DMS79 treated with DMSO at 0.1 percent for 48 hours (cell line): Measurements from ENCODE around the gene FERMT2.
A peak's percentile ranks its signal among the peaks of the same experiment; 100 is the strongest.
"Not testable (repeated sequence)": the region's sequence is repeated elsewhere in the genome, so short reads cannot be mapped to it uniquely, and the experiment has no call there.

Experiments used
- DNase-seq: peaks from one replicate; lab custom pipeline; 2025; lab: John Stamatoyannopoulos, UW

The FERMT2 gene

DNA sequence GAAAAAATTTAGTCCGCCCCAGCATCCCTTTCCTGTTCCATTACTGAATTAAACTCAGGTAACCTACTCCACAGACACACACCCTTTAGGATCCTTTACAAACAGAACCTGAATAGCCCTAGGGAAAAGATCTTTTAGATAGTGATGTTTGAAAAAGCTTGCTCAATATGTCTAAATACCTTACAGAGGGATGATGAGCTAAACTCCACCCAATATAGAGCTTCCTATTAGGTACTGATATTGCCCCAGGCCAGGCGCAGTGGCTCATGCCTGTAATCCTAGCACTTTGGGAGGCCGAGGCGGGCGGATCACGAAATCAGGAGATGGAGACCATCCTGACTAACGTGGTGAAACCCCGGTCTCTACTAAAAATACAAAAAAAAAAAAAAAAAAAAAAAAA lies 50.1 kb downstream of the FERMT2 start:
- DNase-seq: no peak

DNA sequence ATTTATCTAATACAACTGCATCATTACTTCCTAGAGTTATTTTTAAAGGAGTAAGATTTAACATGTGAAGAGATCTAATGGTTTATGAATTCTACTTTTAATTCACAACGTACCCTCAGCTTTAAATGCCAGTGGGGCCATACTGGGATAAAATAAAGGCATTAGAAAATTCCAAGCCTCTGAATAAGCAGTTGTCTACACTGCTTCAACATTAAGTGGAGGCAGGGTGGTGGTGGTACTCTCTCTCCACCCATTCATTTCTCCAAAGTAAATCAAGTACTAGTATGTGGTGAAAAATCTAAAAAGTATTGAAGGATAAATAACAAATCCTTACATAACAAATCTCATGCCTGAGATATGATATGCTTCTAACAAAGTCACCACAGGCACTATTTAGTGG lies 52.4 kb downstream of the FERMT2 start:
- no peak for DNase-seq

DNA sequence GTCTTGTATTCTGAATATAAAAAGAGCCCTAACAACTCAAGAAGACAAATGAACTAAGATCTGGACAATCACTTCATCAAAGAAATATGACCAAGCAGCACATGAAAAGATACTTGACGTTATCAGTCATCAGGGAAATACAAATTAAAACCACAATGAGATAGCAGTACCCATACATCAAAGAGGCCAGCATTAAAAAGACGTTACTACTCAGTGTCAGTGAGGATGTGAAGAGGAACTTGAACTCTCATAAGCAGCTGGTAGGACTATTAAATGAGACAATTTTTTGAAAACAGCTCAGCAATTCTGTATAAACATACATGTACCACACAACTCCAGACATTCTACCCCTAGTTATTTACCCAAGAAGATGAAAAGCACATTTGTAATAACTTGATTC lies 55.9 kb downstream of the FERMT2 start:
- DNase-seq: peak; percentile 23

DNA sequence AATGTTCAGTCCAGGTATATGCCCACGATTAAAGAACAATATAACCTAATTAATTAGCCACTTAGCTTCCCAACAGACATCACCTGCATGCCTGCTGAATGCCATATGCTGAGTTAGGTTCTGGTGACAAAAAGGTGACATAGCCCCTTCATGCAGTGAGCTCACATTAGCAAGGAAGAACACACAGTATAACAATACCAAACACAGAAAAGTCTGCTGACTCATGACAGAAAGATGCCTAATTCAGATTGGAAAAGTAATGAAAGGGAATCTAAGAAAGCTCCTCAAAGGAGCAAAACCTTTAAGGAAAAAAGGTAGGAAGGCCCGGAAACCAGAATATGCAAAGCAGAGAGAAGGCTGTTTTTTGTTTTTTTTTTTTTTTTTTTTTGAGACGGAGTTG lies 59.0 kb downstream of the FERMT2 start:
- DNase-seq: no peak

DNA sequence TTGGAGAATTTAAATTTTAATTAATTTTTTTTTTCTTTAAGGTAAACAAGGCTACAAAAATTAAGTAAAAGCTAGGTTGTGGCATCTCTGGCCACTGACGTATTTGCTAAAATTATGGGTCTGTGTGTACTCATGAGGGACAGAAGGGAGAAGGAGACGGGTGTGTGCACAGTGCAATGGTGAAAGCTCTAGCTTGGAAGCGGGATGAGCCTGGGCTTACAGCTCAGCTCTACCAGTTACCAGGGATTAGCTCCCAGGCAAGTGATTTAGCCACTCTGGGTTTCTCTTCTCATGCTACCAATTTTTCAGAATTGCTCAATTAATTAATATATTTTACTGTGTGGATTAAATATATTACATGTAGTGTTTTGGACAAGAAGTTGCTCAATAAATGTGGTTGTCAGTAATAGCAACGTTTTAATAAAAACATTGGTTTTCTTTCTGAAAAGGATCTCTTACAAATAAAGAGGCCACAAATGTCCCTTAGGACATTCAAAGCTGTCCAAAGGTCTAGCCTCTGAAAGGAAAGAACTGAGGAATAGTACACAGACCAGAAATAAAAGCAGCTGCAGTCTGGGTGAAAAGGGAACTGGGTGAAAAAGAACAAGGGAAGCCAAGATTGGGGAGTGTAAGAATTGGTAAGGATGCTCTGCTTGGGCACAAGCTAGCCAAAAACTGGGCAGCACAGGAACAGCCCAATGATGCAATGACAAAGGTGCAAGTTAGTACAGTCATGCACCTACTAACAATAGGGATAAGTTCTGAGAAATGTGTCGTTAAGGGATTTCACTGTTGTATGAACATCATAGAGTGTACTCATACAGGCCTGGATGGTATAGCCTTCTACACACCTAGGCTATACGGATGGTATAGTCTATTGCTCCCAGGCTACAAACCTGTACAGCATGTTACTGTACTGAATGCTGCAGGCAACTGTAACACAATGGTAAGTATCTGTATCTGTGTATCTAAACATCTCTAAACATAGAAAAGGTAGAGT lies 61.7 kb downstream of the FERMT2 start:
- no peak for DNase-seq

DNA sequence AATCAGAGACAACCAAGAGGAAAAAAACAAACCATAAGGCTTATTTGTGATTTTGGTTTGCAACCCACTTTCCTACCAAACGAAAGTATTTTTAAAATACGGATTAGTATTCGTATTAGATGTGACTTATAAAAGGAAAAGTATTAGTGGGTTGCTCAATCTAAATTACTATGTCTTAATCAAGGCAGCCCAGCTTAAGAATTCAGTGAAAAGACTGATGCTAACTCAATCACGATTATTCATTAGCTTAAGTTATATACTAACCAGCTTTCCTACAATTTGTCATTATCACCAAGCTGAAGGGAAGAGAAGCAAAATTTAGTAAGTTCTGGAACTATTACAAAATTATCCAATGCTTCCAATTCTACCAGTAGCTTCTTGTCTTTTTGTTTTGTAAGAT lies 62.7 kb downstream of the FERMT2 start:
- no peak for DNase-seq

DNA sequence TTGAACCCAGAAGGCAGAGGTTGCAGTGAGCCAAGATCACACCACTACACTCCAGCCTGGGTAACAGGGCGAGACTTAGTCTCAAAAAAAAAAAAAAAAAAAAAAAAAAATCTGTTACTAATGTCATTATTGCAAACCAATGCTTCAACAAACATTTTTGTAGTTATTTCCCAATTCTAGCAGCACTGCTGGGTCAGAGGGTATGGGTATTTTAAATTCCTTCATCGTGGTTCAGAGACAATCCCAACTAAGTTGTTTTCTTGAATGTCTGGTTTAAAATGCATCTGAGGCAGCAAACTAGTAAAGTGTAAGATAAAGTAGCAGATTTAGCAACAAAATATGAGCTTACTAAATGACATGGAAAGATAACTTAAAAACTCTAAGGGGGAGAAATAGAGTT lies 65.6 kb downstream of the FERMT2 start:
- DNase-seq: no peak

DNA sequence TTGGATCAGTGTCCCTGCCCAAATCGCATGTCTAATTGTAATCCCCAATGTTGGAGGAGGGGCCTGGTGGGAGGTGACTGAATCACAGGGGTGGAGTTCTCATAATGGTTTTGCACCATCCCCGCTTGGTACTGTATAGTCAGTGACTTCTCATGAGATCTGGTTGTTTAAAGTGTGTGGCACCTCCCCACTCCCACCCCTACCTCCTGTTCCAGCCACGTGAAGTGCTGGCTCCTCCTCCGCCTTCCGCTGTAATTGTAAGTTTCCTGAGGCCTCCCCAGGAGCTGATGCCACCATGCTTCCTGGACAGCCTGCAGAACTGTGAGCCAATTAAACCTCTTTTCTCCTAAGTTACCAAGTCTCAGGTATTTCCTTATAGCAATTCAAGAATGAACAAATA lies 67.2 kb downstream of the FERMT2 start:
- DNase-seq: no peak

DNA sequence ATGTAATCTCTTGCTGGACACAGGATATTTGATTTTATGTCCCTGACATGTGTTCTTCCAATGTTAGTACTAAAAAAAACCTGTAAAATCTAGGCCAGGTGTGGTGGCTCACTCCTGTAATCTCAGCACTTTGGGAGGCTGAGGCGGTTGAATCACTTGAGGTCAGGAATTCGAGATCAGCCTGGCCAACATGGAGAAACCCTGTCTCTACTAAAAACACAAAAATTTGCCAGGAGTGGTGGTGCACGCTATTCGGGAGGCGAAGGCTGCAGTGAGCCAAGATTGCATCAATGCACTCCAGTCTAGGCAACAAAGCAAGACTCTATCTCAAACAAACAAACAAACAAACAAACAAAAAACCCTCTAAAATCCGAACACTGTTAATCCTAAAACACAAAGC lies 68.0 kb downstream of the FERMT2 start:
- no peak for DNase-seq

DNA sequence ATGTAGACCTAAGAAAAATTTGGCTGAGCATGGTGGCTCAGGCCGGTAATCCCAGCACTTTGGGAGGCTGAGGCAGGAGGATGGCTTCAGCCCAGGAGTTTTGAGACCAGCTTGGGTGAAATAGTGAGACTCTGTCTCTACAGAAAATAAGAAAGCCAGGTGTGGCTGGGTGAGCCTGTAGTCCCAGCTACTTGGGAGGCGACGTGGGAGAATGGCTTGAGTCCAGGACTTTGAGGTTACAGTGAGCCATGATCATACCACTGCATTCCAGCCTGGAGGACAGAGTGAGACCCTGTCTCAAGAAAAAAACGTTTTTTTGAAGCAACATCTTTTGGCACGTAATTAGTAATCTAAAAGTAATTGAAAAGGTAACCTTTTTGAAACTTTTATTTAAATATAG lies 70.9 kb downstream of the FERMT2 start:
- no peak for DNase-seq

DNA sequence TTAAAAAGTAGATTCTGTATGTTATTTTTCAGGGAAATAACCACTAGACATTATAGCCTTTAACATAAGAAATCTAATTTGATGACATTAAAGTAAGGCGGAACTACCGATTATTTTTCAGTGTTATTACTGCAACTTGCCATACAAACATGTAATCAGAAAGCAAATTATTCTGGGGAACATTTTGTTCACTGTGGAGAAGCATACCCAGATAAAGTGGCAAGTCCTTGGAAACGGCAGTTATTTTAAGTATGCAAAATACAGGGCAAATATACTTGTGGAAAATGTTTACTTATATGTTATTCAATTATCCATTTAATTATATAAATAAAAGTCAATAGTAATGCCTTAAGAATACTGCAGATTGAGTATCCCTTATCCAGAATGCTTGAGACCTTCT lies 71.9 kb downstream of the FERMT2 start:
- DNase-seq: no peak

DNA sequence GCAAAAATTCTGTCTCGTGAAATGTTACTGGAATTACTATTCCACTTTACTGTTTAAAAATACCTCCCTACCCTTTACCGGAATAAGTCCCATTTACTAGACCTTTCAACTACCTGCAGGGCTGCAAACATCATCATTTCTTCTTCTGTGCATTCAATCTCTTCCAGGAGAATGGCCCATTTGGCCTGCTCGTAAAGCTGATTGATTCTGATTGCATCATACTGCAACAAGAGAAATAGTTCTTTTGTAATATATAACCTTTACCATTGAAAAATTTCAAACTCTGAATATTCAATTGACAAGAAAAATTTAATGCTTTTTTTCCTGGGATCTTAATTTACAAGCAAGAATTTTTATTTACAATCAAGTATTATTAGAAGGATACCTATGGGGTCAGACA lies 72.4 kb downstream of the FERMT2 start:
- no peak for DNase-seq

DNA sequence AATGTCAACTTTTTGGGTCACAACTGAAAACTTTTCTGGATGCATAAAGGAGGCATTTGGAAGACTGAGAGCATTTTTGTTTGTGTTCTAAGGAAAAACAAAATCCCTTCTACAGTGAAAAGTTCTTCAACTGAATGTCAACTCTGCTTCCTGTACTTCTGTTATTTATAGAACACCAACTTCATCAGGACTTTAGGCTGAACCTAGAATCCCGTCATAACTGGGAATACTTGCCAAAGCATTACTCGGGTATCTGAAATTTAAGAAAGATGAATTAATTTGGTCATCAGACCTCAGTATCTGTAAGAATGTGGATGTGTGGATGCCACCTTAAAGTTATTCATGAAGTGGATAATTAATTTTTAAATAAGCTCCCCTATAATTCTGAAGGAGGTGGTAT lies 73.2 kb downstream of the FERMT2 start:
- DNase-seq: no peak

DNA sequence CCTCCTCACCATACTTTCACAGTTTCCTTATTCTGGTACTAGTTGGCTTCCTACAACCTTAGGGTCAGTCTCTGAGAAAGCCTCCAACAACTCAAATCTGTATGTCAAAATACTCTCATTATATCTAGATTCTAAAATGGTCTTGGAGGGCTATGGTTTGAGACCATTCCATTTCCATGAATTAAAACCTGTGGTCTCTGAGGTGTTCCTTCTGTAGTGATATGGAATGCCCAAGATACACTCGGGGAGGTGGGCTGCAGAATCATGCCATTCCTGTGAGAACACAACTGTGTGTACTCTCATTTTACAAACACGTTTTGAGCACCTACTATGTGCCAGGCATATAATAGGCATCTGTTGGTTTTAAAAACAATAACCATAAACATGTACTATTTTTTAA lies 74.0 kb downstream of the FERMT2 start:
- no peak for DNase-seq

DNA sequence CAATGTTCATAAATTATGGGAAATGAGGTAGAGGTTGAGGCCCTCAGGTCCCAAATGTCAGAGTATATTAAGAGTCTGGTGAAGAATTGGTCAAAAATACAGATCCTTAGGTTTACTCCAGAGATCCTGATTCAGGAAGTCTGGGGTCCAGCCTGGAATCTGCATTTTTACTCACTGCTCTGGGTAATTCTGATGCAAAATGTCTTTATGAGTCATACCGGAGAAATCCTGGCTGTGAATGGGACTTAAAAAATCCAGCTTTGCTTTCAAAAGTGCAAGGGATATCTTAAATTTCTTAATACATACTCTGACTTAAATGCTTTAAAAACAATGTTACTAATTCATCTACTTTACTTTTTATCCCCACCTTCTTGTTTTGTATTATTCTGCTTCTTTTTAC lies 74.5 kb downstream of the FERMT2 start:
- no peak for DNase-seq

DNA sequence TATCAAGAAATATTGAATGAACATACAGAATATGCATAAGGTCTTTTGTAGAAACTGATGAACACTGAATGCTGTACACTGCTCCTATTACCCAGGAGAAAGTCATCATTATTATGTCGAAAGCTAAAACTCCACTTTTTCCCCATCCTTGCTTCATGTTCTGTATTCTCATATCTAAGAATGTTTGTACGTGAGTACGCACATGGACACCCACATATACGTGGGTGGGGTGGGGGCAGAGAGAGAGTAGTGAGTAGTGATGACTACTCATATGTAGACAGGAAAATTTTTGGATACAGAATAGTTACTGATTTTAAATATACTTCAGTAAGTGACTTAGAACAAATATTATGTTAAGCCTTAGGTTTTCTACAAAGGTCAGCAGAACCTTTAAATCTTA lies 75.1 kb downstream of the FERMT2 start:
- DNase-seq: no peak

DNA sequence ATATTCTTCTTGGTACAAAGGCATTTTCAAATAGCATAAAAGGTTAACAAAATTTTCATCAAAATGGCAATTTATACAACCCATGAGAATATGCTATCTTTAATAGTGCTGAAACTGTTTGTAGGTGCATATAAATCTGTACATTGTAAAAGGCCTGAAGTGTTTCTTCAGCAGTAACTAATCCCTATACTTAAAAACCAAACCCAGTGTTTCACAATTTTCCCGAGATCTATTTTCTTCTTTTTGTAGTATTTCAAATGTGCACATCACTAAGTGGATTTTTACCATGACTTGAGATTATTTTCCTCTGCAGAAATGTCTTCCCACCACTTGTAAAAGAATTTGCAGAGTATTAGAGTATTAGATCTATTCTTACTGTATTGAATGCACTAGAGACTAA lies 76.5 kb downstream of the FERMT2 start:
- DNase-seq: no peak

DNA sequence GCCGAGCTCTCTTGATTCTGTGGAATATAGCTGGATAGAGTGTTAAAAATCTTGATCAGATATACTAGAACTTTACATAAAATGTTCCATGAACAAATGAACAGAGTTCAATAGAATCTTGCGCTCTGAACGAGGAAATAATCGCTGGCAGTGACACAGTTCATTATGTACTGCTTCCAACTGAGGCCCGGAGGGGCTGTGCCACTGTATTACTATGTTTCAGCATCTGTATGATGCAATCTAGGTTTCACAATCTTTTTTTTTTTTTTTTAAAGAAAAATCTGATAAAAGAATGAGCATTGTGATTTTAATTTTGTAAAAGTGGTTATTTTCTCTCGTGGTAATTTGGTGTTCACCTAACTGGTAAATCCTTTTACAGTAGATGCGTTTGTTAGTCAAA lies 77.2 kb downstream of the FERMT2 start:
- no peak for DNase-seq

DNA sequence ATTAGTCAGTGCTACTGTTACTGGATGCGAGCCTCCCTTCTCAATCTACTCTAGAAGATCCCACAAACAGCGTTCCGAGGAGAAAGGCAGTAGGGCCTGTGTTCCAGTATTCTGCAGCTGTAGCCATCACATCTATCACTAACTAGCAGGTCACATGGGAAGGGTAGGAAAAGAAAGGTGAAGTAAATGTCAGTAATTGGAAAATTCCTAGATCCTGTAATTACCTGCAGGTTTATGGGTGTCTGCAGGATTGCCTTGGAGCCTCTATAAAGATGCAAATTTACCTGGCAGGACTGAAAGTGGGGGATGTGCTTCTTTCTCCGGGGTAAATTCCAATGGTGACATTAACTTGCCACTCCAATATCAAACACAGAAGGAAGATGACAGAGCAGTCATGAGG lies 77.8 kb downstream of the FERMT2 start:
- no peak for DNase-seq

DNA sequence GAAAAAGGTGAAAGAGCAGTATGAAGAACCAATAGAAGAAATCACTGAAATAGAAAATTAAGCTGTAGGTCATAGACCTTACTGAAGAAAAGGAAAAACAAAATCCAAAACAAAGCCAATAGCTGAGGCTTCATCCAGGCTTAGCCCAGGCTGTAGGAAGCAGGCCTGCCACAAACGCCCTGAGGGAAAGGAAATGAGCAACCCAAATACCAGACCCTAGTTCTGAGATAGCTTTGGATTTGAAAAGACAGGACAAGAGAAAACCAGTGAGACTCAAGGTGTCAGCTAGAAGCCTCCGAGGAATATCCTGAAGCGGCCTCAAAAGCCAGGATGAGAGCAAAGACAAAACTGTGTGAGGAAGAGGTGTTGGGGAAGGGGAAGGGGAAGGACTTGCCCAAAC lies 79.2 kb downstream of the FERMT2 start:
- DNase-seq: no peak

DNA sequence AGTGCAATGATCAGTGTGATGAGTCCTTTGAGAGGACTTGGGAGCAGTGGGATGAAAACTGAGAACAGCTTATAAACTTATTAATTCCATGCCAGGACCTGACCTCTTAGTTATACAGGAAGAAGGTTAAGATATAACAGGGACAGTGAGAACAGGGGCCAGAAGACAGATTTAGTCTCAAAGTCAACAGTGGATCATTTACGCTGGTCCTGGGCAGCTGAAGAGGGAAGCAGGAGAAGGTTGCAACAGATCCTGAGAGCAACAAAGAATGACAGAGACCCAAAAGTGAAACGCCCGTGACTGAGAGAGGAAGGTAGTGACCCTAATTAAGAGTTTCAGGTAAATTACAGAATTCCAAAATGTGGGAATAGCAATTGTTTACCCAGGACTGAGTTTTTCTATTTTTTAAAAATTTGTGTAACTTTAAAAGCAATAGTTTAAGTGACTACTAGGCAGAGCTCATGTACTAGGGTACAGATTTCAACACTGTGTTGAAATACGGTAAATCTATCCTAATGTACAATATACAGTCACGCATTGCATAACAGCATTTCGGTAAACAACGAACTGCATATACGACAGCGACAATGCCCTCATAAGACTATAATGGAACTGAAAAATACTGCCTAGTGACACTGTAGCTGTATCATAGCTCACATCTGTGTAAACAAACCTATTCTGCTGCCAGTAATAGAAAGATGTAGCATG lies 81.8 kb downstream of the FERMT2 start:
- no peak for DNase-seq

DNA sequence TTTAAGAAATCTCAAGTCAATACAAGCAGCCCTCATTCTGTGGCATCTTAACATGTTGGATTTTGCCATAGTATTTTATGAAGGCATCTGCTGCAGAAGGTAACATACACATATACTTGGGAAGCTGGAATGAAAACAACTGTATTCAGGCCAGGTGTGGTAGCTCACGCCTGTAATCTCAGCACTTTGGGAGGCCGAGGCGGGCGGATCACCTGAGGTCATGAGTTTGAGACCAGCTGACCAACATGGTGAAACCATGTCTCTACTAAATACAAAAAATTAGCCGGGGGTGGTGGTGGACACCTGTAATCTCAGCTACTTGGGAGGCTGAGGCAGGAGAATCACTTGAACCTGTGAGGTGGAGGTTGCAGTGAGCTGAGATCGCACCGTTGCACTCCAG lies 86.0 kb downstream of the FERMT2 start:
- DNase-seq: not testable (repeated sequence)

DNA sequence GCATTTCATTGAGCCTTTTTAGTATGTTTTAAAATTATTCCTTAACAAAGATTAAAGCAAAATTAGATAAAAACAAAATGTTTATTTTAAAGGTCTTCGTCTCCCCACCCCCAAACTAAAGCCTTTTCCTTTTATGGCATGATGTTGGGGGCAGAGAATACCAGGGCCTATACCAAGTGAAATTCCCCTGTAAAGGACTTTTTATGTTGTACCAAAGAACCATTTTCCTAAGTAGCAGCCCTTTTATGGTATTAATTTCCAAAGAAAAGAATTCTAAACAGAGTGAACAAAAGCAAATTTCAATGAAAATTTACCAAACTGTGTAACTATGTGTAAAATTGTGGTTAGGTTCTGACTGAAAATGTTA lies 87.5 kb downstream of the FERMT2 start:
- no peak for DNase-seq
